LHCN-M2 (cell line): Measurements from ENCODE around the gene COL23A1. TPM values are rescaled to one million over a fixed set of nuclear protein-coding genes. Genes with fewer than 3 reads are reported as not detected.

Experiments
- DNase-seq: peaks from one replicate; pipeline ENCODE4 v3.0.0-alpha.2; 2012; ENCODE audit warnings: low read depth
- total RNA-seq: library from RNA; depleted of rRNA; stranded (reverse); fragments of >200 nt; gene quantifications from 2 replicates; pipeline ENCODE4 v1.2.3, GENCODE V29; 2014

Gene COL23A1
- total RNA-seq, 1 experiment from 2014 or later: not detected

DNA sequence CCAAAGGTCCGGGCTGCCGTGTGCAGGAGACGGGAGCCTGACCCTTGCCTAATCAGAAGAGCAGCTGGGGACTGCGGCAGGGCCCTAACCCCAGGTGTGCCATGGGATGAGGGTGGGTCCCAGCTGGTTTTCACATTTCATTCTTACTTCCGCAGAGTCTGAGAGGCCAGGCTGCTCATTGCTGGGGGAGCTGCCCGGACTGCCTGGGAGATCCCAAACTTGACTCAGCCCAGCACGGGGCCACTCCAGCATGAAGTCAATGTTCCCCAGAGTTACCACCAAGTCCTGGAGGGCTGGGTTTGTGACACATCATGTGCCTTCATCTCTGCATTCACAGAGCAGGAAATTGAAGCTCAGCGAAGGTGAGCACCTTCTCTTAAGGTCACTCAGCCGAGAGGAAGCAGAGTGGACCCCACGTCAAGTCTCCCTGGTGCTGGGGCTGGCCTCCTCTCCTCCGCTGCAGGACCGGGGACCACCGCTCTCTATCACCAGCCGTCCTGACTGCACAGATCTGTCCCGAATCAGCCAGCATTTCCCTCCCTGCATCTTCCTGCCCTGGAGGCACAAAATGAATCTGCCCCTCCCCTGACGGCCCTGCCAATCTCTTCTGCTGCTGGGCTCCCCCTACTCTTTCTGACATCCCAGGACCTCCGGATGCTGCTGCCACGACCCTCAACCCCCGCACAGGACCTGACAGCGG lies 303.0 kb downstream of the COL23A1 start:
- no peak for DNase-seq

DNA sequence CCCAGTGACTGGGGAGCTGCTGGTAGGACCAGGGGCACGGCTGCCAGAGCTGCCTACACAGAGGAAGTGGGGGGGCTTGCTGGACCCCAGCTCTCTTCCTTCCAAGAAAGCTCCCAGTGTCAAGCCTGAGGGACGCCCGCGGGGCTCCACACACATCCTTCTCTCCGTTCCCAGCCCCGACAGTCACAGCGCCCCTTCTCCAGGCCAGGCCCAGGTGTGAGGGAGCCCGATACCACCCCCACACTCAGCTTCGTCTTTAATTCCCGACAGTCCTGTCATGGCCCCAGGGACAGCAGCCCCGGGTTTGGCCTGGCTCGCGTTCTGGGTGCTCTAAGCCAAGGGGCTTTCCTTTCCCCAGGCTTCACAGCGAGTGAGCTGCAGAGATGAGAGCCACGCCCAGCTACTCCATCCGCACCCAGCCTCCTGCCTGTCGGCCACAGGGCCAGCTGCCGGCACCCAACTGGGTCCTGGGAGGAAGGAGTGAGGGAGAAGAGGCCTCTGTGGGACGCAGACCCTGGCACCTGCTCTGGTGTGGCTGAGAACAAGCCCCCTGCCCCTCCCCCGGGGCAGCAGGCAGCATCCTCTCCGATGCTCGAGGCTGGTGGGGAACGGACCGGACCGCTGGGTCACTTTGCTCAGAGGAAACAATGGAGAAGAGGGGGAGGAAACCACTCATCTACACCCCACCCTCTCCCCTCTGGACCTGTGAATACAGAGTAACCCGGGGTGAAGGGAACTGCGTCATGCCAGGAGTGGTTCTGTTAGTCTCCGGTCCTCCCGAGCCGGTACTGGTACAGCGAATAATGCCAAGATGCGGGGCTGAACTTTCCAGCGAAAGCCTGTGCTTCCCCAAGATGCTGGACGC lies 303.7 kb downstream of the COL23A1 start:
- DNase-seq: no peak

DNA sequence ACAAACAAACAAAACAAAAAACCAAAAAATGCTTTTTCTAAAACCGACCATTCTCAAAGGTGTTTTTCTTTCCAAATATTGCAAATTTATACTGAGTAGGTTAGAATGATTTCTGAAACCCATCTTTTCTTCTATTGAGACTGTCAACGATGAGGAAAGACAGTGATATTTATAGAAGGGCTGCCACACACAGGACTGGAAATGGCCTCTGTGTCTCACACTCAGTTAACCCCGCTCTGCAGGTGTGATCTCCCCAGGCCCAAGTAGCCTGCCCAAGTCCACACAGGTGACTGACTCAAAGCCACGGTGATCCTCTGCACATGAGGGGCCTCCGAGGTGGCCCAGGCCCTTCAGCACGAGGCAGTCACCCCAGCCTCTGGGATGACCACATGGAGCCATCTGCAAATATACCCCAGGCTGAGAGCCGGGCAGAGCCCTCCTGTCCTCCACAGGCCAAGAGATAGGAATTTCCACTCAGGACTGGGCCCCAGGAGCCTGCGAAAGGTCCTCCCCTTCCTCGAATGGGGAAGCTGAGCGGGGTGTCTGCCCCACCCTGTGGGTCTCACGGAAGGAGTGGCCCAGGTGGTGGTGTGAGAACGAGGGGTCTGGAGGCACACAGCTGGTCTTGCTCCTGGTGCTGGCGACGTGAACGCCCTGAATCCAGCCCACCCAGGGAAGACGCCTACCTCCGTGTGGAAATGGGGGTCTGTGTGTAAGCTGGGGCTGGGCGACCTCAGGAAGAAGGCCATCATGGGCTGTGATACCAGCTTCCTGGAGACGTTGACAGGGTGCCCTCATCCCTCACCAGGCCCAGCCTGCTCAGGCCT lies 304.6 kb downstream of the COL23A1 start:
- no peak for DNase-seq

DNA sequence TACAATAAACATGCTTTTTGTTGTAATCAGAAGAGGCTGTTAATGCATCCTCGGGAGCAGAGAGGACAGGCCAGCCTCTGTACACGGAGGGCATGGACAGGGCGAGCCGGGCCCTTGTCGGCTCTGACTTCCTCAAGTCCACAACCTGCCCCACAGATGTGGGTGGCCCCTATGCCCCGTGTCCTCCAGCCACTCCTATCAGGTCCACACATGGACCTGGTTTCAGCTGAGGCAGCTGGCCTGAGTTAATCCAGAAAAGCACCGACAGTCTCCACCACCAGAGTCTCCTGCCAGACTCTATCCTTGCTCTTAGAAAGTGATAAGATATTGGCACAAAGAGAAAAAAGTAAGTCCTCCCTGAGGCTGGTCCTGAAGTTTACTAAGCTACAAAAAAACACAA lies 305.2 kb downstream of the COL23A1 start:
- DNase-seq: no peak

DNA sequence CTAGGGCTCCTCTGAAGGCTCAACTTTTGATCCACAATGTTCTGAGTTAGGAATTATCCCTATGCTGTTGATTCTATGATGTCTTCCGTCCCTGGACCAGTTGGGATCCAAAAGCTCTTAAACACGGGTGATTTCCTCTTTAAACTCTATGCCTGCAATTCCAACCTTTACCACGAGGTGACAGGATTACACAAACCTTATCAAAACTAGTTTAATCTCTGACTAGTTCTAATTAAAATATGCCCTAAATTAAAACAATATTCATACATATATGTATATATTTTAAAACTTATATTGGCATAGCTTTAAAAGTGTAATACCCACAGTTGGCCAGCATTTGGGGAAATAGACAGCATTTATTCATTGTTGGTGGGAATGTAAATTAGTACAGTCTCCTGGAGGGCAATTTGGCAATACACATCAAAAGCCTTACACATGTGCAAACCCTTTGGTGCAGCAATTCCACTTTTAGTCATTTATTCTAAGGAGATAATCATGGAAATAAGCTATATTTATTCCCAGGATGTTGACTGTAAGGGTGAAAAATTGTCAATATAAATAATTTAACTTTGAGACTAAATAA lies 306.0 kb downstream of the COL23A1 start:
- peak; percentile 14 for DNase-seq

DNA sequence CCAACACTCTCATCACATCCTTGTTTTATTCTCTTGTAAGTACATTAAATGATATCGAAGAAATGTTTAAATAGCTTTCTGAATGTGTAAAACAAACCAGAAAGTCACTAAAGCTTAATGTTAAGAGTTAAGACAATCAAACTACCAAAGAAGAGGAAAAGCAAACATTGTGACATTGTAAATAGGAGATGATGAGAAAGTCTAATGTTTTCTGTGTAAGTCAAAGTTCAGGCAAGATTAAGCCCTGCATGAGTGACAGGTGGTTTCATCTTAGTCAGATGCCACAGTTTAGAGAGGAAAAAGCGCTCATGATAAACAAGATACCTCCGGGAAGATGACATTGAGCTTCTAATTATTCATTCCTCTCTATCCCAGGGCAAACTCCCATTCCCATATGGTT lies 306.7 kb downstream of the COL23A1 start:
- DNase-seq: no peak

DNA sequence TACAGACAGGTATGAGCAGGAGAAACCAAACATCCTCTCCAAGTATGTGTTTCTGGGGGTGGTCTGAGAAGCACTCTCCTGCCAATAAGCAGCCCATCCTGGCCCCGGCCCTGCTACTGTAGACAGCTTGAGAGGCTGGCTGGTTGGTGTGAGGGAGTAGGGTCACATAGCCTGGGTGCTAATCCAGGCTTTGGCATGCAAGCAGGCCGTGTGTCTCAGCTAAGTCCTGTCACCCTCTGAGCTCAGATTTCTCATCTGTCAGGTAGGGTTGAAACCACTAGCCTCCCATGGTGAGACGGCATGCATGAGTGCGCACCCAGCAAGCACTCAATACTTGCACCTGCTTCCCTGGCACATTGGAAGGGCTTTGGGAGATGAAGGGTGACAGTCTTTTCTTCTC lies 307.8 kb downstream of the COL23A1 start:
- no peak for DNase-seq

DNA sequence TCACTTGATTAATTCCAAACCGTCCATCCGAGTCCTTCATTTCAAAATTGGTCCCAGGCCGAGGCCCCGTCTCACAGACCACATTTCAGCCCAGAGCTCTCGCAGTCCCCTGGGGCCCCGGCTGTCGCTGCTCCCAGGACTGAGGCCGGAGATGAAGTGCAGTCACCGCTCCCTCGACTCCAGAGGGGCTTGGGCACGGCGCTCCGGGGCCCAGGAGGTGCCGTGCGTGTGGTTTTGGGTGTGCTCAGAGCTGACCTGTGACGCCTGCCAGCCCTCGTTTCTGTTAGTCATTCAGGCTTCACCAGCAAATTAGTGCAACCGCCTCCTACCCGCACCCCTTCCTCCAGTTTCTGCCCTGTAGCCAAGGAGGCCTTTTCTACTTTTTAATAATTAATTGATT lies 308.9 kb downstream of the COL23A1 start:
- no peak for DNase-seq

DNA sequence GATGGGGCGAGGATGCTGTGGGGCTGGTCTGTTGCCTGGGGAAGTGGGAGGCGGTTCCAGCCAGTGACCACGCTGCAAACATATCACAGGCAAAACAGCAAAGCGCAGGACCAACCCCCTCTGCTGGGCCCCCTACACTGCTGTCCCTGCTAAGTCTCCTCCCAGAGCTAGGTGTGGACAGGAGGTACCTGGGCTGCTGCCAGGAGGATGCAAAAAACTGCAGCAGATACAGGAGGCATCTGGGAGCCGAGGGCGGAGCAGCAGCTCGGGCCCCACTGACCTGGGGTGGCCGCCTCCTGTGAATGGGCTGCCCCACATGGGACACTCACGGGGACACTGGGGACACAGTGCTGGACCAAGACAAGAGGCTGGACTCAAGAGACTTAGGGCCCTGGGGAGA lies 309.6 kb downstream of the COL23A1 start:
- DNase-seq: no peak

DNA sequence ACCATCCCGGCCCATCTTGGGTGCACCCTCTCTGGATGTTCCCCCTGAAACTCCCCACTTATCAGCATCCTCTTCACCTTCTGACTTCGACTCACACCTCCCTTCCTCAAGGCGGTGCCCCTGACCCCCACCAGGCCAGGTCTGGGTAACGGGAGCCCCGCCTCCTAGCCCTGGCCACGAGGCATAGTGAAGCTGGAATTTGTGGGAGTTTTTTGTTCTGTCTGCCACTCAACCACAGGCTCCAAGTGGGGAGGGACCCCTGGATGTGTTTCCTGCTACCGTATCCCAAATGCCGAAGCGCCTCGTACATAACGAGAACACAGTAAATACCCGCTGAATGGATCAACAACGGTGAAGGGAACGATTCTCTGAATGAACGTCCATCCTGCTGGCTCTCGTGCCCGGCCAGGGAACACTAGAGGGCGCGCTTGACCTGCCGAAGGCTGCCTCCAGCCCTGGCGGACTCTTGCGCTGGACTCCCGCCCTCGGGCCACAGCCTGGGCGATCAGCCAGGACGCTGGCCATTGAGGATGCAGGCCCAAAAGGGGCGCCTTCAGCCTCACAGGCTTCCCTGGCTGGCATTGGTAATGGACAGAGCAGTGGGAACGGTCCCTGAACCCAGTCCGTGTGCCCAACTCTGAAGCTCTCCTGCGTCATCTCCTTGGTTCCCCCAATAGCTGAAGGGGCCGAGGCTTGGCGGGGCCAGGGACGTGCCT lies 310.3 kb downstream of the COL23A1 start:
- DNase-seq: peak; percentile 52

DNA sequence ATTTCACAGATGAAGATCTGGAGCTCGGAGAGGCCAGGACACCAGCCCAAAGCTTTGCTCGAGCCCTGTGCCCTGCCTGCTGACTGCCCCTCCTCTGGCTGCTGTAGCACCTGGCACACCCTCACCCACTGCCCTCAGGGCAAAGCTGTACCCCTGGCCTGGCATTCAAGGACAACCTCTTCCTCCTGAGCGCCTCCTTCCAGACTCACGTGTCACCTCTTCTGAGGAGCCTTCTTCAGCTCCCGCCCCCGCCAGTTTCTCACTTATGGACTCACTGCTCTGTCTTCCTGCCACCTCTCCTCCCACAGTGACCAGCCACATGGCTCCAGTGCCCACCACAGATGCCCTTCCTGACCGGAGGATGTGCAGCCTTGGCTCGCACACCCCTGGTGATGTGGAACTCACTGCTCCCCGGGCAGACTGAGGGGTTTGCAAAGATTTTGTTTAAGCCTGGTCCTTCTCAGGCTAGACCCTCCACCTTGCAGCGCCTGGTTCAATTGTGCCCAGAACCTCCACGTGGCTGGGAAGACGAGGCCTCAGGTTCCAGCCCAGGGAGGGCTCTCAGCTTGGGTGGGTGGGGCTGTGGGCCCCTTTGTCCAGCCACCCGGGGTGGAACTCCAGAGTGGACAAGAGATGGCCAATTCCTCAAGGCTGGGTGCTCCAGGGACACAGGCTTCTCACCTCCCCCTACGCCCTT lies 311.0 kb downstream of the COL23A1 start:
- no peak for DNase-seq

DNA sequence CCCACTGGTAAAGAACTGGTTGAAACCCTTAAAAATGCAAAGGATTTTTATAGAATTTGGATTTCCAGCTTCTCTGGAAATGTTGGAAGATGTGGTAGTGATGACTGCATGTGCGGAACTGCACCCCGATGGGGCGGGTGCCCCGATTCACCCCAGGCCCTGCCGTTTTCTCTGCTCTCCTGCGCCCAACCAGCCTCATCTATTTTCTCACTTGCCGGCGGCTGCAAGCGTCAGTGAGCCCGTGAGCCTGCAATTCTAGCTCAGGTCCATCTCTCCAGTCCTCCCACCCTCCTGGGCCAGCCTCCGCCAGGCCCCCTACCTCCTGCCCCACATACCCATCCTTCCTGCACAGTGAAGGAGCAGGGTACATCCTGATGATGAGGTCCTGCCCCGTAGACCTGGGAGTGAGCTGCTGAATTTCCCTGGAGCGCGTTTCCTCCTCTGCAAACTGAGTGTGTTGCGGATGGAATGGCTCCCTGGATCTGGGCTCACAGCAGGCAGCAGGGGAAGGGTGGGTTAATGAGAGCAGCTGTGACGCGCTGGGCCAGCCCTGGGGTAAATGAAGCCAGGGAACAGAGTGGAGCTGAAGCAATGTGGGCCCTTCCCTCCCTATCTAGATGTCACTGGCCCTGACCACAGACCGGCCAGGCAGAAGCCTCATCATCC lies 311.7 kb downstream of the COL23A1 start:
- DNase-seq: no peak

DNA sequence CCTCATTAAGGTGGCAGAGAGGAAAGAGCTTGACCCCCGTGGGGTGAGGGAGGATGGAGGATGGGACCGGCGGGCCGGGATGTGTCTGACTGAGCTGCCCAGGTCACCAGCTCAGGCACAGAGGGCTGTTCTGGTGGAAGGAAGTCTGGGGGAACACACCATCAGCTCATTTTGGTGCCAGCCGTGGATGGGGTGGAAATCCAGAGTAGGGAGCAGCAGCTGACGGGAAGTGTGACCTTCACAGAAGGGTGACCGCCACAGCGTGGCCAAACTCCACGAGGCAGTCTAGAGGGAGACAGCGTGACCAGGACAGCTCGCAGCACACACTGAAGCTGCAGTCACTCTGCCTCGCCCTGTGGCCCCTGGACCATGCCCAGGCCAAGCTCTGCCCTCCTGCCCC lies 312.3 kb downstream of the COL23A1 start:
- no peak for DNase-seq

DNA sequence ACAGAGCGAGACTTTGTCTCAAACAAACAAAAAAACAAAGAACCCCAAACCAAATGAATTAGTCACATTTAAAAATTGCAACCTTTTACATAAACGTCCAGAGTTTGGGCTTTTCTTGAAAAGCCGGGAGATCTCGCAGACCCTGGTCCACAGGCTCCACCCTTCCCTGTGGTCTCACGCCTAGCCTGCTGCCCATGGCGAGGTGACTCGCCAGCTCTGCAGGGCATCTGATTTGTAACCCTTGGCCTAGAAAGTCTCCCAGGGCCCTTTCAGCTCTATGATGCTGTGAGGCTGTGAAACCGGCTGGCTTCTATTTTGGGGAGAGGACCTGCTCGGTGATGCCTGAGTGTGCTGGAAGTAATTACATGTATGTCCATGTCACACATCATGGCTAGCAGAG lies 312.8 kb downstream of the COL23A1 start:
- DNase-seq: no peak

DNA sequence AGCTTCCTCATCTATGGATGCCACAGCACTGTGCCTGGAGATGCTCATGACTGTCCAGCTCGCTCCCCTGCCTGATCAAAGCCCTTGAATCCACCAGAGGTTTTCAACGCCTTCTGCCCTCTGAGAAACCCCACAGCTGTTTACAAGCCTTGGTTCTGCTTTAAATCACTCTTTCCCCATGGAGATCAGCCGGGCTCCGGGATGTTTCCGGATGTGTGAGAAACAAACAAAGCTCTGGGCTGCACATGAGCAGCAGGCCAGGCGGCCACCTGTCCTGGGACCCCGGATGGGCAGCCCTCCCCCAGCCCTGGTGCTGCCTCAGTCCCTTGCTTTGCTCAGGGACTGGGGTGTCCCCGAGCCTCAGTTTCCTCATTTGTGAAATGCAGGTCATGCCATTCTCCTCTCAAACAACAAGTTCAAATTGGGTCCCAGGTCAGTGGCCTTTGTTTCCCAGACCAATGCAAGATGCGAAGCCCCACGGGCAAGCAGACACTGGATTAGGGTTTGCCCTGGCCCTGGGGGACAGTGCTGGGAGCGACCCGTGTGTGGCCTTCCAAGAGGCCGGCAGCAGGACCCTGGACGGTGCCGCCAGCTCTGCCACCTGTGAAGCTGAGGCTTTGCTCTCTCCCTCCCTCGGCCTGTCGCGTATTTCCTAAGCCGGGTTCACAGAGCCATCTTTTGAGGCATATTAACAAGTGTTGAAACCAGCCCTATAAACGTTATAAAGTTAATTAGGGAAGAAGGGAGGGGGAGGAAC lies 315.2 kb downstream of the COL23A1 start:
- DNase-seq: no peak

DNA sequence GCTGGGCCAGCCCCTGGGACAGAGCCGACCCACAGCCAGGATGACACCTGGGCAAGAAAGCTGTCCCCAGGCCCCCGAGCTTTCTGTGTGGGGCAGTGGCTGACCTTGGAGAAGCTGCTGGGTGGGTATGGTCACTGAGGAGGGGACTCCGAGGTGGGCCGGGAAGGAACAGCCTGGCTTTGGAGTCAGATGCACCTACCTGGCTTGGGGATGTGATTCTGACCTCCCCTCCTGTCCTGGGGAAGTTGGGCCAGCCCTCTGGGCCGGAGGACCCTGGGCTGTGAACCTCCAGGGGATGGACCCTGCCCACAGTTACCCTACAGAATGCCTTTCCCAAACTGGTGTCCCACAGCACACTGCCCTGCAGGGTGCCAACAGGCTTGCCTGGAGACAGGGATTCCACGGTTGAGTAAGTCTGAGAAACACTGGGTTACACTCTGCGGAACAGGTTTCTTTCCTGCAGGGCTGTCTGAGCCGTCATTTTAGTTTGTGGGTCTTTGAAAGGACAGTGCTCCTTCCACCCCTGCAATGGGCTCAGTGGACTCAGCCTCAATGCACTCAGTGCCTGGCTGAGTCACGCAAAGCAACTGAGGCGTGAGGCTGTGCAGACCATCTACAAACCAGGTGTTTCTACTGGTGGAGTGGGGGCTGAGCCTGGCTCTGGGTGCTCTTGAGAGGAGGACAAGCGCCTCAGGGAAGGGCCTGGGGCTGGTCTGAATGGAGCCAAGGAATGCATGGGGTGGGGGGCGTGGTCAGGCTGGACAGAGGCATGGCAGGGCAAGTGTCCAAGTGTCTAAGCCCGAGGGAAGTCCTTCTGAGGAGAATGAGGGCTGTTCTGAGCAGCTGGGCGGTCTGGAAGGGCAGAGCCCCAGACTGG lies 316.3 kb downstream of the COL23A1 start:
- no peak for DNase-seq

DNA sequence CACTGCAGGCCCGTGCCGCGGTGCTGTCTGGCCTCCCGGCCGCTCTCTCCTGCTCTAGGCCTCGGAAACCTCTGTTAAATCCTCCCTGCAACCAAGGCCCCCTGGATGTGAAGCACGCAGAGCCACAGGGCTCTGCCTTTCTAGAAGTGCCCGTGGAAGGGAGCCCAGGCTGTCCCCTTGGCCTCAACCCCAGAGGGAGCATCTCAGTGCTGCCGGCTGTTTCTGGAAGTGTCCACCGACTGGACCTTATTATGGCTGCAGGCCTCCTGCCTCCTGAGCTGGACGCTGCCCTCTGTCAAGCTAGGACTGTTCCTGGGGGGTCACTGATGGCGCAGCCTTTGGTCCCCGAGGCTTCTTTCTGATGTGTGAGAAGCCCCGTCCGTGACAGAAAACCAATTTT lies 317.2 kb downstream of the COL23A1 start:
- no peak for DNase-seq

DNA sequence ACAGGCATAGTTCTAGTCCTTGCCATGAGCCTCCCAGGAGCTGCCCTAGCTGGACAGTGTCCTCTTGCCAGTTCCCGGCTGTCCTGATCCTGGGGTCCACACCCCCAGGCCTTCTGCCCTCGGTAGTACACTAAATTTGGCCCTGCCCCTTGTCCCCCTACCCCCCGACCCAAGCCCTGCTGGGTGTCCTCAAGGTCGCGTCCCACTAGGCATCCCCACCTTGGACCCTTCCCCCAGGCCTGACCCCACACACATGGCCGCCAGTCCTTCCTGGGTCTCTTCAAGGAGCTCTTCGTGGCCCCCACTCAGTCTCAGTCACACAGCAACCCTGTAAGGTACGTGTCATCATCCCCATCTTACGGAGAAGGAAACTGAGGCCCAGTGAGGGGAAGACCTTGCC lies 317.6 kb downstream of the COL23A1 start:
- DNase-seq: no peak
